ENCODE data around the gene TNFAIP6.
"Not testable (repeated sequence)": the region's sequence is repeated elsewhere in the genome, so short reads cannot be mapped to it uniquely, and the experiment has no call there.

TNFAIP6 gene, protein sequence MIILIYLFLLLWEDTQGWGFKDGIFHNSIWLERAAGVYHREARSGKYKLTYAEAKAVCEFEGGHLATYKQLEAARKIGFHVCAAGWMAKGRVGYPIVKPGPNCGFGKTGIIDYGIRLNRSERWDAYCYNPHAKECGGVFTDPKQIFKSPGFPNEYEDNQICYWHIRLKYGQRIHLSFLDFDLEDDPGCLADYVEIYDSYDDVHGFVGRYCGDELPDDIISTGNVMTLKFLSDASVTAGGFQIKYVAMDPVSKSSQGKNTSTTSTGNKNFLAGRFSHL

DNA sequence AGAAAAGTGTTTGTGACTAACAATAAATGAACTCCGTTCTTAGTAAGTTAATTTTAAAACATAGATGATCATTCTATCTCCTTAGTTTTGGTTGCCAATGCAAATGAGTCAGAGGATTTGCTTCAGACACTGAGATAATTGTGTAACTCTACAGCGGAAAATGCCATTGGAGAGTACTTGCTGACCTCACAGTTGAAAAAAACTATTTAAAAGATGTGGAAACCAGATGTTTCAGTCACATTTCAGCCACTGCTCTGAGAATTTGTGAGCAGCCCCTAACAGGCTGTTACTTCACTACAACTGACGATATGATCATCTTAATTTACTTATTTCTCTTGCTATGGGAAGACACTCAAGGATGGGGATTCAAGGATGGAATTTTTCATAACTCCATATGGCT, at the start of gene TNFAIP6:
Gene TNFAIP6 (plus strand): TSS at position 234 of the 400 bp plus-strand sequence. CDS start 75 bp downstream, at position 309.
- no peak for DNase-seq

- DNase-seq: not testable (repeated sequence)
These were observed 47.1 kb upstream of the TNFAIP6 start for GRCh38 chr2:151310313-151310712.

DNA sequence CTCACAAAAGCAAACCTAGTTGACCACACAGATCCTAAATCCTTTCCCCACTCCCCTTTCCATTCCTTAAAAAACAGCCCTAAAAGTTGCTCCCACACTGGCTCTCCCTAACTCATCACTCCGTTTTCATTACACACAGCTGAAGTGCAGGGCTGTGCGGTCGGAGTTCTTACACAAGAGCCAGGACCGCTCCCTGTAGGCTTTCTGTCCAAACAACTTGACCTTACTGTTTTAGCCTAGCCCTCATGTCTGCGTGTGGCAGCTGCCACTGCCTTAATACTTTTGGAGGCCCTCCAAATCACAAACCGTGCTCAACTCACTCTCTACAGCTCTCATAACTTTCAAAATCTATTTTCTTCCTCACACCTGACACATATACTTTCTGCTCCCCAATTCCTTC, 45.0 kb upstream of the TNFAIP6 start:
- not testable (repeated sequence) for DNase-seq

DNA sequence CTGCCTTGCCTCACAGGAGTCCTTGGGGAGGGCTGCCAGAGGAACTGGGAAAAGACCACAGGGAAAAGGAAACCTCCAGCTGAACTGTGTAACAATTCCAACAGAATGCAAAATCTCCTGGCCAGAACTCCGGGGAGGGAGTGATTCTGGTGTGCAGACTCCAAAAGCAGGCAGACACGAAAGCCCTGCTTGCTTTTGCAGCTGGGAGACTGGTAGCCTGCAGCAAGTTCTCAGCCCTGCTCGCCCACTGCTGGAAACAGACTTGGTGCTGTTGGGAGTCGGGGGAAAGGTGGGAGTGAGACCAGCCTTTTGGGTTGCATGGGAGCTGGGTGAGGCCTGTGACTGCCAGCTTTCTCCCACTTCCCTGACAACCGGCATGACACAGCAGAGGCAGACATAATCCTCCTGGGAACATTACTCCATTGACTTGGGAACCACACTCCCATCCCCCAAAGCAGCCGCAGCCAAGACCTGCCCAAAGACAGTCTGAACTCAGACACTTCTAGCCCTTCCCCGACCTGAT, 42.0 kb upstream of the TNFAIP6 start:
- DNase-seq: no peak

GRCh38 chr2:151325581-151326095, 31.8 kb upstream of the TNFAIP6 start:
- no peak for DNase-seq

DNA sequence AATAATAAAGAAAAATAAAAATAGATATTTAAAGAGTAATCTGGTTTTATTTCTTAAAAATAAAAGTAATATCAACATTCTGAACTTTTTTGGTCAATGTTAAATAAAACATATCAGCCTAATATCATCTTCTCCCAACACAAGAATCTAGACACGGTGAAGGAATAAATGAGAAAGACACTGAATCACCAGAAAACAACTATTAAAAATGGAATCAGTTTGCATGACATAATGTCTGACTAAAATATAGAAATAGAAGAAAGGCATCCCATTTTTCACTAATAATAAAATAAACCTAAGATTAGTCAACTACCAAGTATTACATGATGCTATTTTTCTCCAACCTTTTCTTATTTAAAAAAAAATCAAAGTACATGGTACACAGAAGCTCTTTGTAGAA, 30.8 kb upstream of the TNFAIP6 start:
- DNase-seq: no peak

DNA sequence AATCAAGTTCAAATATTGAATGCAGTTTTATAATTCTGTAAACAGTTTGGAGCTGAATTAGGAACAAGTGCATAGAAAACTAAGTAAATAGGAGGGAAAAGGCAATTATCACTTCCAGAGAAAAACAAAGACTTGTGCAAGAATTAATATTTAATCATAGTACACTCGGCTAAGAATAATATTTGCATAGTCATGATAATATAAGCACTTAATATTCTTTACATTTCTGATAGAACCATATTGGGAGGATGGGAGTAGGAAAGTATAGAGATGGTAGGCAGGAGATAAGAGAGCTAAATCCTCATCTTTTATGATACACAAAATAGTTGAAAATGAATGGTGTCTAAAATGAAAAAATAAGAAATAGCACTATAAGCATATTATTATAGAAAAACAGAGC, 27.4 kb upstream of the TNFAIP6 start:
- no peak for DNase-seq

GRCh38 chr2:151333083-151333482, 24.3 kb upstream of the TNFAIP6 start:
- DNase-seq: no peak

- DNase-seq: no peak
These were observed 23.1 kb upstream of the TNFAIP6 start for GRCh38 chr2:151334082-151334815.

DNA sequence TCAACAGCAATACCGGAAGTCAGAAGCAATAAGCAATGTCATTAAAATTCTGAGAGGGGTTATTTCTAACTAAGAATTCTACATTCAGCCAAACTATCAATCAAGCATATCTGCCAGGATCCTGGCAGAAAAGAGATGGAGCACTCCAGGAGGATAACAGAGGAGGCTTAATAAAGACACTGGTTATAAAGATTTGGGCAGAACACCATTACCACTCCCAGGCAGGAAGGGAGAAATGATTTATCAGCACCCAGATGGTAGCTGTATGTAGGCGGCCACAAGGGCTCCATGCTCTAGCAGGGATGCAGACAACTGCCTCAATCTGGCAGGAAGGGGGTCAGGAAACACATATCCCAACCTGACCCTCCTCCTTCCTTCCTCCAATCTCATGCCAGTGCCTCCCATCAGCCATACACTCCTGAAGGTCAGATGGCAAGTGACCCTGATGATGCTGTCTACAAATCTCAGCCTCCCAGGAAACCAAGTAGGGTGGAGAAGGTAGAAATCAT, 20.5 kb upstream of the TNFAIP6 start:
- no peak for DNase-seq

GRCh38 chr2:151337643-151338042, 19.7 kb upstream of the TNFAIP6 start:
- DNase-seq: no peak

GRCh38 chr2:151338115-151338514, 19.3 kb upstream of the TNFAIP6 start:
- DNase-seq: no peak

DNA sequence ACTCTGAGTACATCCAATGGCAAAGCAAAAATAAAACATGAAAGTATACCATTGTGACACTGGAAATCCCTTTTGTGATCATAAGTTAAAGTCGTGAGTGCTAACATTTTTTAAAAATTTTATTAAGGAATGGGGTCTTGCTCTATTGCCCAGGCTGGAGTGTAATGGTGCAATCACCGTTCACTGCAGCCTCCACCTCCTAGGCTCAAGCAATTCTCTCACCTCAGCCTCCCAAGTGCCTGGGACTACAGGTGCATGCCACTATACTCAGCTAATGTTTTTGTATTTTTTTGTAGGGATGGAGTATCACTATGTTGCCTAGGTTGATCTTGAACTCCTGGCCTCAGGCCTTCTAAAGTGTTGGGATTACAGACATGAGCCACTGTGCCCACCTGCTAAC, 14.3 kb upstream of the TNFAIP6 start:
- DNase-seq: no peak

DNA sequence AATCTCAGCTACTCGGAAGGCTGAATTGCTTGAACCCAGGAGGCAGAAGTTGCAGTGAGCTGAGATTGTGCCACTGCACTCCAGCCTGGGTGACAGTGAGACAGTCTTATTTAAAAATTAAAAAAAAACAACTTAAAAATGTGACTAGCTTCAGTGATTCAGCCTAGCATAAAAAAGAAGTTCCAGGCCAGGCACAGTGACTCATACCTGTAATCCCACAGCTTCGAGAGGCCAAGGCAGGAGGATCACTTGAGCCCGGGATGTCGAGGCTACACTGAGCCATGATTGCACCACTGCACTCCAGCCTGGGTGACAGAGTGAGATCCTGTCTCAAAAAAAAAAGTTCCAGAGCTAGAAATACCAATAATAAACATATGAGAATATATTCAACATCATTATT, 13.2 kb upstream of the TNFAIP6 start:
- not testable (repeated sequence) for DNase-seq

- no peak for DNase-seq
These were observed 12.5 kb upstream of the TNFAIP6 start for GRCh38 chr2:151344906-151345305.

- no peak for DNase-seq
These were observed 10.1 kb upstream of the TNFAIP6 start for GRCh38 chr2:151347294-151347693.

GRCh38 chr2:151347906-151348305, 9.5 kb upstream of the TNFAIP6 start:
- DNase-seq: no peak

DNA sequence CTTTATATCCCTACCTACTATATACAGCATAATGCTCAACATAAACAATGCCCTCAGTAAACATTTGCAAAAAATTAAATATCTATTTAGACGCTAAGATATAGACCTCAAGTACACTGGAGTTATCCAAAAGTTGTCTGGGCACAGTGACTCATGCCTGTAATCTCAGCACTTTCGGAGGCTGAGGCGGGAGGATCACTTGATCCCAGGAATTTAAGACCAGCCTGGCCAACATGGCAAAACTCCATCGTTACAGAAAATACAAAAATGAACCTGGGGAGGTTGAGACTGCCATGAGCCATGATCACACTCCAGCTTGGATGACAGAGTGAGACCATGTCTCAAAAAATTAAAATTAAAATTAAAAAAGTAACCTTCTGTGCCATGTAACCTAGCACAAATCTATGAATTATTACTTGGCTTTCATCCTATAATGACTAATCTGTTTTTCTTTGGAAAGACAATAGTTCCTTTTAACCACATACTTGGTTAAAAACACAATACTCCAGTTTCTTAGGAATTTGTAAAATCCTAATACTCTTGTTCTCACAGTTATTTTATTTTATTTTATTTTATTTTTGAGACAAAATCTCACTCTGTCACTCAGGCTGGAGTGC, 6.7 kb upstream of the TNFAIP6 start:
- no peak for DNase-seq

DNA sequence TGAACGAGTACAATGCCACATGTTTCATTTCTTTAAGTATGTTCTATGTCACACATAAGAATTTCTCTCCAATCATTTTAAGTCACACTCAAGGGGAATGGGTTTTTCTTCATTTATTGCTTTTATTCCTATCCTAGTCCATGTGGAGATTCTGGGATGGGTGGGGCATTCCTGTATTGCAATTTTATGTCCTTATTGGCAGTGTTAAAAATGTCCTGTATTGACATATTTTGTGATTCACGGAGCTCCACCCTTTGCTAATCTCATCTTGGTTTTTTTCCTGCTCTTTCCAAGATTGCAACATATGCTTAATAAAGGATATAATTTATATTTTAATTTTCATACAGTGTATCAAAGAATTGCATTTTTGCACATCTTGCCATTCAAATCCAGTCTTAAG, 3.4 kb upstream of the TNFAIP6 start:
- no peak for DNase-seq

GRCh38 chr2:151354807-151355206, 2.6 kb upstream of the TNFAIP6 start:
- no peak for DNase-seq

GRCh38 chr2:151358166-151358970, 976 bp downstream of the TNFAIP6 start:
- no peak for DNase-seq

DNA sequence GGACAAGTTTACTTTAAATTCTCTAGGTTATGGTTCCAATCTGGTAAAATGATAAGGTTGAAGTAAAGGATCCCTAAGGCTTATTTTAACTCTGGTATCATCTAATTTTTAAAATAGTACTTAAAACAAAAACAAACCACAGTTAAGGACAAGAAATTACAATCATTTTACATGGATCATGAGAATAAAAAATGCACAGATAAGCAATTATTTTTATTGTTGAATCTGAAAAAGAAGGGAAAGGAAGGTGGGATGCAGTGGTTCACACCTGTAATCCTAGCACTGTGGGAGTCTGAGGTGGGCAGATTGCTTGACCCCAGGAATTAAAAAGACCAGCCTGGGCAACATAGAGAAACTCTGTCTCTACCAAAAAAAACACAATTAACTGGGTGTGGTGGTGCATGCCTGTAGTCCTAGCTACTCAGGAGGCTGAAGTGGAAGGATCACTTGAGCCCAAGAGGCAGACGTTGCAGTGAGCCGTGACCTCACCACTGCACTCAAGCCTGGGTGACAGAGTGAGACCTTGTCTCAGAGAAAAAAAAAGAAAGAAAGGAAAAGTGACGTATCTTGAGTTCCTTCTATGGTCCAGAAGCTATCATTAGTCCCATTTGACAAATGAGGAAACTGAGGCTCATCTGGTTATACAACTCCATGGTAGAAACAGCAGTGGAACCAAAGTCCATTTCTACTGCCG, 2.5 kb downstream of the TNFAIP6 start:
- DNase-seq: no peak

Measured in CD4-positive, alpha-beta T cell treated with Interferon gamma for 1 hour (primary cell).